ENCODE results near the gene SNX2.

SNX2 gene

GRCh38 chr5:122871661-122872060 lies 96.8 kb downstream of the SNX2 start:
- DNase-seq (ENCODE audit: insufficient read length, low spot score) = no peak
- no peak for FAIRE-seq
- TF ChIP-seq POLR2A (IDR thresholded peaks at IDR 0.05; ENCODE audit: low read depth, low read length) = no peak

GRCh38 chr5:122874179-122874875 lies 99.4 kb downstream of the SNX2 start:
- TF ChIP-seq POLR2A (IDR thresholded peaks at IDR 0.05; ENCODE audit: low read depth, low read length) = no peak
- no peak for DNase-seq (ENCODE audit: insufficient read length, low spot score)
- FAIRE-seq = no peak

- DNase-seq (ENCODE audit: insufficient read length, low spot score) (no peak), FAIRE-seq (no peak)
- no peak for TF ChIP-seq POLR2A (IDR thresholded peaks at IDR 0.05; ENCODE audit: low read depth, low read length)
These were observed 102.6 kb downstream of the SNX2 start for GRCh38 chr5:122877518-122877917.

- FAIRE-seq = no peak
- DNase-seq (ENCODE audit: insufficient read length, low spot score) = no peak
- no peak for TF ChIP-seq POLR2A (IDR thresholded peaks at IDR 0.05; ENCODE audit: low read depth, low read length)
These were observed 104.2 kb downstream of the SNX2 start for GRCh38 chr5:122879076-122879475.

Data from H54 (cell line).